Adipose tissue (tissue), 3 donors: ENCODE results near the gene RCL1. TPM values are rescaled to one million over a fixed set of nuclear protein-coding genes. Genes with fewer than 3 reads are reported as not detected.
"Not testable (repeated sequence)": the region's sequence is repeated elsewhere in the genome, so short reads cannot be mapped to it uniquely, and the experiment has no call there.

Source experiments
- H3K27ac ChIP-seq: one replicate; pipeline ENCODE4 v1.5.1; 2013; ENCODE audit warnings: low read depth, low read length
- WGBS, 3 donors: extraction: QIAGEN DNeasy Blood & Tissue Kit; methylation state at CpG; one replicate each; pipeline ENCODE4 v1.1.7; 2013; 5-methylcytosine and 5-hydroxymethylcytosine counted together
- polyA plus RNA-seq, 3 donors: library from polyadenylated mRNA; stranded (reverse); fragments of 200-250 nt; gene quantifications; one replicate each; pipeline ENCODE4 v1.2.3, GENCODE V29; 2013
- donor health status: healthy with polysubstance abuse.
- donor health status: Bipolar disorder and iron deficiency.
- donor health status: healthy.

RCL1 gene
- polyA plus RNA-seq, 3 donors: 29.8 to 37.6 (median 36.5) TPM

DNA sequence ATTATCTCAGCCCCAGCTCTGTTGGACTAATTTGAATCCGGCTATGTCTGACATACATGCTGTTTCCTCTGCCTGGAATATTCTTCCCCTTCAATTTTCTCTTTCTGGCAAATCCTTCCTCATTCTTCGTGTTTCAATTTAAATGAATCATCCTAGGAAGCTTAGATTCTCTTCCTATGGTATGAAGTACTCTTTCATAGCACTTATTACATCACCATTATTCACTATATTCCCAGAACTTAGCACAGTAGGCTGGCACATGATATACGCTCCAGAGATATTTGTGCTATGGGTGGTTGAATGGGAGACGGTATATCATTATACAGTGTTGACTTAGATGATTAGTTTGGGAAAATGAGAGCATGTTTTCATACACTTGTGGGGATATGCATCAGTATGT is 101.3 kb downstream of the RCL1 start:
- 86 to 93% (median 87%) methylated on average over 4 of the region's 4 CpGs for WGBS, 3 donors
- H3K27ac ChIP-seq: no peak overlapping the region

GRCh38 chr9:4899853-4900252 is 107.1 kb downstream of the RCL1 start:
- WGBS, 3 donors: 93 to 97% (median 95%) methylated on average over 1 of the region's 1 CpG
- H3K27ac ChIP-seq: not testable (repeated sequence)

- not testable (repeated sequence) for H3K27ac ChIP-seq
Measured at GRCh38 chr9:4901401-4902134, 108.8 kb downstream of the RCL1 start.

GRCh38 chr9:4902135-4902475 is 109.4 kb downstream of the RCL1 start:
- WGBS, 3 donors: 77 to 90% (median 79%) methylated on average over 8 of the region's 8 CpGs
- no peak overlapping the region for H3K27ac ChIP-seq

More at GRCh38 chr9:4901401-4902134, 108.8 kb downstream of the RCL1 start:
- 36 to 39% (median 37%) methylated on average over 11 of the region's 11 CpGs for WGBS, 3 donors

DNA sequence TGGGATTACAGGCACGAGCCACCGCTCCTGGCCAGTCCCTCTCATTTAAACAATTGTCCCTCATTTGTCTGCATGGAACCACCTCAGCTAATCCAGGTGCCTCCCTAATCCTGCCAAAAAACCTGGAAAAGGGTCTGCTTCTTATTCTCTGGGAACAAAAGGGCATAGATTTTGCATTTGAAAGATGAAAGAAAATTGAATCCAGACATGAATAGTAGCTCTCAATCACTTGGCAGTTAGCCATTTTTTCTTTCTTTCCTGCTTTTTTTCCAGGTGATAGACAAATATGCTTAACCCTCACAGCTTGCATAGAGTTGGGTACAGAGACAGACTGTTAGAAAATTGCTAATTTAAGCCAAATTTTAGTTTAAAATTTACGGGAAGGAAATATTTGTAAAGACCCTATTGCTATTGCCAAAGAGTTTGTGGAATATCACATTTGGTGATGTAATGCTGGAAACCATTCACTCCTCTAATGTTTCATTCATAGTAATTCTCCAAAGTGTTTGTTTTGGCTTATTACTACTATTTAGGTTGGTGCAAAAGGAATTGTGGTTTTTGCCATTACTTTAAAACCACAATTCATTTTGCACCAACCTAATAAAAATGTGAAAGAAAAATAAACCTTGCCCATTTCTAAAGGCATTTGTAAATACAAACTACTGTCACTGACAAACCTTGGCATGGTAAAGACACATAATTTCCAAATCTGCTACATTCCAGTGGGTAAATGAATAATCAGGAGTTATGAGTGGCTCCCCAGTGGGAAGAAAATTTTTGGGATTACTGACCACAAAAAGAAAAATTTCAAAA is 111.8 kb downstream of the RCL1 start:
- H3K27ac ChIP-seq: no peak overlapping the region
- 69 to 81% (median 70%) methylated on average over 3 of the region's 3 CpGs for WGBS, 3 donors

GRCh38 chr9:4905135-4905490 is 112.4 kb downstream of the RCL1 start:
- H3K27ac ChIP-seq: no peak overlapping the region
- WGBS, 3 donors: 35 to 83% (median 45%) methylated on average over 2 of the region's 2 CpGs

Other genes starting within 250 kb of the RCL1 start
- gene PLPP6, start 130.7 kb upstream of the RCL1 start, polyA plus RNA-seq: 10 to 100 TPM in 1 of 3 donors, 1 to 10 TPM in 2; 1.7 to 12.0 (median 4.8) TPM
- 1 to 10 TPM; 1.1 to 2.7 (median 1.2) TPM for gene SPATA6L, start 126.5 kb upstream of the RCL1 start, polyA plus RNA-seq
- gene CDC37L1, start 113.4 kb upstream of the RCL1 start, polyA plus RNA-seq: 10 to 100 TPM; 12.1 to 18.5 (median 16.5) TPM
- 10 to 100 TPM; 18.0 to 56.5 (median 49.0) TPM for gene AK3, start 51.7 kb upstream of the RCL1 start, polyA plus RNA-seq
- 10 to 100 TPM in 1 of 3 donors, 1 to 10 TPM in 2; 1.9 to 13.7 (median 7.6) TPM for gene JAK2, start 192.3 kb downstream of the RCL1 start, polyA plus RNA-seq